Transverse colon (tissue), 4 donors: ENCODE data around the gene MKLN1.

ENCODE experiments used
- EP300 ChIP-seq: sonication (generic); formaldehyde crosslinking; IDR thresholded peaks from one replicate; pipeline ENCODE4 v1.6.1; 2017; ENCODE audit warnings: antibody characterized with exemption, low read depth
- POLR2A ChIP-seq: fragments of 450-650 bp; IDR thresholded peaks from one replicate; pipeline ENCODE4 v1.6.1; 2016; ENCODE audit warnings: antibody characterized with exemption, mild to moderate bottlenecking, moderate library complexity
- POLR2AphosphoS5 ChIP-seq, 3 donors: sonication (generic); formaldehyde crosslinking; IDR thresholded peaks; one replicate each; pipeline ENCODE4 v1.6.1; 2016; ENCODE audit warnings: antibody characterized with exemption in 3 of 3
- TF ChIP-seq, protein P1 (sequence below), 5 experiments: fragments of 200-600 bp in 3 of 5; fragments of 450-650 bp in 2 of 5; sonication (generic) in 3 of 5; IDR thresholded peaks; 1 replicate in 2 of 5; 2 replicates in 3 of 5; pipeline ENCODE4 v1.5.1; 2016 to 2017; ENCODE audit warnings: antibody characterized with exemption in 5 of 5, inconsistent platforms in 3 of 5, mild to moderate bottlenecking in 2 of 5, moderate library complexity in 1 of 5

- TF ChIP-seq EP300 (no peak), POLR2A (no peak), POLR2AphosphoS5 (IDR thresholded peaks at IDR 0.05) (no peak)
- TF ChIP-seq, protein P1, sequence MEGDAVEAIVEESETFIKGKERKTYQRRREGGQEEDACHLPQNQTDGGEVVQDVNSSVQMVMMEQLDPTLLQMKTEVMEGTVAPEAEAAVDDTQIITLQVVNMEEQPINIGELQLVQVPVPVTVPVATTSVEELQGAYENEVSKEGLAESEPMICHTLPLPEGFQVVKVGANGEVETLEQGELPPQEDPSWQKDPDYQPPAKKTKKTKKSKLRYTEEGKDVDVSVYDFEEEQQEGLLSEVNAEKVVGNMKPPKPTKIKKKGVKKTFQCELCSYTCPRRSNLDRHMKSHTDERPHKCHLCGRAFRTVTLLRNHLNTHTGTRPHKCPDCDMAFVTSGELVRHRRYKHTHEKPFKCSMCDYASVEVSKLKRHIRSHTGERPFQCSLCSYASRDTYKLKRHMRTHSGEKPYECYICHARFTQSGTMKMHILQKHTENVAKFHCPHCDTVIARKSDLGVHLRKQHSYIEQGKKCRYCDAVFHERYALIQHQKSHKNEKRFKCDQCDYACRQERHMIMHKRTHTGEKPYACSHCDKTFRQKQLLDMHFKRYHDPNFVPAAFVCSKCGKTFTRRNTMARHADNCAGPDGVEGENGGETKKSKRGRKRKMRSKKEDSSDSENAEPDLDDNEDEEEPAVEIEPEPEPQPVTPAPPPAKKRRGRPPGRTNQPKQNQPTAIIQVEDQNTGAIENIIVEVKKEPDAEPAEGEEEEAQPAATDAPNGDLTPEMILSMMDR (IDR thresholded peaks at IDR 0.05): no peak
Measured at GRCh38 chr7:131371411-131371810, 43.7 kb downstream of the MKLN1 start.
